ENCODE data around the gene GNB1L. TPM values are rescaled to one million over a fixed set of nuclear protein-coding genes. Genes with fewer than 3 reads are reported as not detected.

The GNB1L gene
- total and polyA plus RNA-seq, 2 donors (not counting 1 experiment from before 2014, with no cell fraction given), result 6.6 to 12.1 TPM

DNA sequence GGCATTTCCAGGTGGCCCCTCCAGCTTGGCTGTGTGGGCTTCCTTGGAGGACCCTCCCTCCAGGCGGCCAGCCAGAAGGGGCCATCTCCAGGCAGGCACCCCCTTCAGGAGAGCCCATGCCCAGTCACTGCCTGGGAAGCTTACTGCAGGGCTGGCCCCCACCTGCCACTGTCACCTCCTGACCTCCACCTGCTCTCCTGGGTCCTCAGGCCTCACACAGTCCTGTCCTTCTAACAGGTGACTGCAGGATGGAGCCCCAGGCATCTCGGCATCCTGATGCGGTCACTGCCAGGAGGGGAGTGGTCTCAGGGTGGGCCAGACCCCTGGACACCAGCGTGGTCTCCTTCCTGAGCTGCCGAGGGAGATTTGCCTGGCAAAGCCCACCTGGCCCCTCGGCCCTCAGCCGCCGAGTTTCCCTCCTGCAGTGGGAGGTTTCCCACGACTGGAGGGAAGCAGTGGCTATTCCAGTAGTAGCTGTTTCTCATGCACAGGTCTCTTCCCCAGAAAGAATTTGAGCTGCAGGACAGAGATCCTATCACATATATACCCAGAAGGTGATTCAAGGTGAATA lies 81.1 kb downstream of the GNB1L start:
- Histone ChIP-seq H3K9me3 (ENCODE audit: control extremely low read depth in 1 of 3, control insufficient read depth in 2 of 3, insufficient read depth in 1 of 3, low read length in 2 of 3) (peaks cover 0 to 40% (median 0%) of the 10 kb centered on the region in 3 donors), H3K9ac (ENCODE audit: low read length) (peak overlapping the region; percentile 31), H2AFZ (ENCODE audit: insufficient read depth, low read depth, low read length, poor library complexity, severe bottlenecking) (no peak overlapping the region), H3K79me2 (ENCODE audit: control insufficient read depth, insufficient read depth, low read length) (no peaks in the 10 kb centered on the region), H3K4me2 (replicated peaks; ENCODE audit: low read depth, low read length, poor library complexity, severe bottlenecking) (peak overlapping the region; percentile 63), H4K20me1 (ENCODE audit: control insufficient read depth, insufficient read depth, low read length, poor library complexity, severe bottlenecking) (no peaks in the 10 kb centered on the region), H3K27me3 (replicated peaks in 1 of 4; ENCODE audit: control extremely low read depth in 1 of 4, control insufficient read depth in 3 of 4, insufficient read depth in 4 of 4, low read length in 3 of 4) (peaks cover 0 to 89% (median 51%) of the 10 kb centered on the region in 4 experiments), H3K36me3 (replicated peaks in 1 of 2; ENCODE audit: control extremely low read depth in 1 of 2, control insufficient read depth in 1 of 2, extremely low read depth in 1 of 2, insufficient read depth in 2 of 2, low read length in 1 of 2) (no peaks in the 10 kb centered on the region), H3K4me1 (ENCODE audit: control insufficient read depth in 2 of 2, insufficient read depth in 2 of 2, low read length in 2 of 2) (peaks cover 30 to 33% of the 10 kb centered on the region in 2 donors), H3K27ac (ENCODE audit: low read length in 2 of 2) (no peak overlapping the region), H3K4me3 (ENCODE audit: control extremely low read depth in 1 of 5, extremely low read depth in 1 of 5, insufficient read depth in 1 of 5, low read depth in 2 of 5, low read length in 4 of 5) (peak overlapping the region in 1 of 5 experiments; percentile 12)
- H3K9me3 Mint-ChIP-seq (ENCODE audit: insufficient read depth), result no peaks in the 10 kb centered on the region
- H3K27me3 Mint-ChIP-seq, result peaks cover 69% of the 10 kb centered on the region
- no peak overlapping the region for H3K27ac Mint-ChIP-seq
- POLR2A ChIA-PET, result no interaction called here
- WGBS (ENCODE audit: insufficient coverage), result 91% methylated on average over 8 of the region's 9 CpGs
- peaks cover 33% of the 10 kb centered on the region for H3K4me1 Mint-ChIP-seq
- DNase-seq (no peak), ATAC-seq (ENCODE audit: low read depth) (no peak)
- intact Hi-C loops (cut with micrococcal nuclease), result no loop called here
- TF ChIP-seq EZH2 (IDR thresholded peaks at IDR 0.05; ENCODE audit: borderline replicate concordance, insufficient read depth, low read depth, low read length, poor library complexity, severe bottlenecking) (no peak), CTCF (IDR thresholded peaks at IDR 0.05) (no peak)
- CTCF ChIA-PET, result interaction anchor here (0.9 to 2.1 kb wide), 5 partner anchors 17 to 137 kb away, joined by 3 to 18 read pairs (median 8); no protein-coding TSS in a partner anchor
- H3K4me3 Mint-ChIP-seq, result peak overlapping the region; percentile 81

All from B cell (primary cell).